GM21619 (cell line): ENCODE measurements around the gene CBX4.

Source experiments
- ATAC-seq: cut with Tn5 transposase; IDR thresholded peaks from one replicate; pipeline ENCODE4 v1.9.1; 2021; ENCODE audit not compliant: unreplicated experiment

CBX4 gene

GRCh38 chr17:79831265-79832217 lies 7.7 kb downstream of the CBX4 start:
- no peak for ATAC-seq

DNA sequence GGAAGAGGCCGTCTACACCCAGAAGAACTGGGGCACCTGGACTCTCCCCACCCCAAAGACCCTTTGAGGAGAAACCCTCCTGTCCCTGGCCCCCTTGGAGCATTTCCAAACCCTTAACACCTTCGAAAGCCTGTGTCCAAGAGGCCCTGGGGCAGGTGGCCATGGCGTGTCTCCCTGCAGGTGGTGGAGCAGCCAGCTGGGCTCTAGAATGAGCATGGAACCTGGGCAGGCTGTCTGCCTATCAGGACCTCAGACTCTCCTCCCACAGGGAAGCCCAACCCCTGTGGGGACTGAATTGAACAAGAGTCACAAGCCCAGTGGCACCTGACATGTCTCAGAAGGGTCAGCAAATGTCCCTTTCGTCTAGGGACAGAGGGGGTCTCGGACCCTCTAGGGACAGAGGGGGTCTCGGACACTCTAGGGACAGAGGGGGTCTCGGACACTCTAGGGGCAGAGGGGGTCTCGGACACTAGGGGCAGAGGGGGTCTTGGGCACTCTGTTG lies 8.4 kb downstream of the CBX4 start:
- no peak for ATAC-seq

- ATAC-seq = no peak
Measured at GRCh38 chr17:79830303-79830702, 8.9 kb downstream of the CBX4 start.

DNA sequence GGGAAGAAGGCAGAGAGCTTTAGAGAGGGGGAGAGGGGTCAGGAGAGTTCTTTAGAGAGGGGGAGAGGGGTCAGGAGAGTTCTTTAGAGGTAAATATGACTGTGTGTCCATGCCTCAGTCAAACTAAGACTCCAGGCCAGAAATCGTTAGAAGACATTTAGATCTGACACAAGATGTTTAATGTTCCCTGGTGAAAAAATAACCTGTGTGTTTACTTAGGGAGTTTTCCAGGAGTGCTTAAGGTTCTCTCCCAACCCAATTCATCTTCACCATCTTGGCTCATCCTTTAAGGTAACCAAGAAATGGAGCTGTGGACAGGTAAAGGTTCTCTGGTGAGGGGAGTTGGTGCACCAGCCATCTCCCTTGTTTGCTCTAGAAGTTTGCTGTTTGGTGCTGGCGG lies 9.8 kb downstream of the CBX4 start:
- no peak for ATAC-seq

DNA sequence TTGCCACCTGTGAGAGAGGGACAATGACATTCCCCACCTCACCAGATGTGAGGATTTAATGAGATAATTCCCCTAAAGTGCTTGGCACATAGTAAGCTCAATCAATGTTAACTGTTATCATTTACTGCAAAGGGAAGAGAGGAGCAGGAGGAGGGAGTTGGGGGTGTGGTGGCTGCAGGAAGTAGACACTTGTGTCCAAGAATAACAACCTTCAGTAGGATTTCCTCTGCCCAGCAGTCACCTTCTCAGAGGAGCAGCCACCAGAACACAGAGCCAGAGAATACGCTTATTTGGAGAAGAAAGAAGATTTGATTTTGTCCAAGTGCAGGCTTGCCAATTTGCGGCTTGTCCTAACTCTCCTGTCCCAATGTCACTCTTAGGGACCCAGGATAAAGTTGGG lies 10.2 kb downstream of the CBX4 start:
- no peak for ATAC-seq

DNA sequence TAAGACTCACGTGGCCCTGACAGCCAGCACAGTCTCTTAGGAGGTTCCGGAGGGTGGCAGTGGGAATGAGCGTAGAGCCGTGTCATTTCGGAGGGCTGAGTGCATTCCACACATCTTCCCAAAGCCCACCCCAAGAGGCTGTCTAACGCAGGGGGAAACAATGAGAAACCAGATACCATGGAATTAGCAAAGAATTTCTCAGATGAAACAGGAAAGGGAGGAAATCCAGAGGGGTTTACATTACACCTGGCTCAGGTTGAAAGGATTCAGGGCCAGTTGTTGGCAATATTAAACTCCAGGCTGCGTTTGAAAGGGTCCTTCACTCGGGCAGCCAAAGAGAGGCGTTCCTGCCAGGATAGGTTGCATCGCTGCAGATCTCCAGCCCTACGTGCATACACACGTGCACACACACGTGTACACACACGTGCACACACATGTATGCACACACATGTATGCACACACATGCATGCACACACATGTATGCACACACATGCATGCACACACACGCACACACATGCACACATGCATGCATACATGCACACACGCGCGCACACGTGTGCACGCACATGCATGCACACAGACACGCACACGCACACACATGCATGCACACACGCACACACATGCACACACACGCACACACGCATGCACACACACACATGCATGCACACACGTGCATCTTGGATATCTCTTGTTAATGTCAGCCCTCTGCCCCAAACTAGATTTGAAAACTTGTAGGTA lies 12.2 kb downstream of the CBX4 start:
- ATAC-seq = no peak

GRCh38 chr17:79826204-79826680 lies 13.0 kb downstream of the CBX4 start:
- no peak for ATAC-seq

GRCh38 chr17:79825580-79825921 lies 13.7 kb downstream of the CBX4 start:
- no peak for ATAC-seq

- no peak for ATAC-seq
Measured at GRCh38 chr17:79824893-79825579, 14.2 kb downstream of the CBX4 start.

DNA sequence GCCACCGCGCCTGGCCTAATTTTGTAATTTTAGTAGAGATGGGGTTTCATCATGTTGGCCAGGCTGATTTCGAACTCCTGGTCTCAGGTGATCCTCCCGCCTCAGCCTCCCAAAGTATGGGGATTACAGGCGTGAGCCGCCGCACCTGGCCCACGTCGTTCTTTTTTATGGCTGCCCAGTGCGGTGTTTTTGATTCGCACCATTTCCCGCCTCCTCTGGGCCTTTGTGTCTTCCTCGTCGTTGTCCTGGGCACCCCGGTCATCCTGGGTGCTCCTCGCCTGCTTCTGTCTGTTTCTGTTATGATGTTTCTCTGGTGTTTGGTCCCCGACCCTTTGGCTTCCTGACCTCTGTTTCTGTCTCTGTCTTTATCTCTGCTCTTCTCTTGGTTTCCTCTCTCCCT lies 15.0 kb downstream of the CBX4 start:
- no peak for ATAC-seq

- no peak for ATAC-seq
Measured at GRCh38 chr17:79822583-79823124, 16.6 kb downstream of the CBX4 start.

DNA sequence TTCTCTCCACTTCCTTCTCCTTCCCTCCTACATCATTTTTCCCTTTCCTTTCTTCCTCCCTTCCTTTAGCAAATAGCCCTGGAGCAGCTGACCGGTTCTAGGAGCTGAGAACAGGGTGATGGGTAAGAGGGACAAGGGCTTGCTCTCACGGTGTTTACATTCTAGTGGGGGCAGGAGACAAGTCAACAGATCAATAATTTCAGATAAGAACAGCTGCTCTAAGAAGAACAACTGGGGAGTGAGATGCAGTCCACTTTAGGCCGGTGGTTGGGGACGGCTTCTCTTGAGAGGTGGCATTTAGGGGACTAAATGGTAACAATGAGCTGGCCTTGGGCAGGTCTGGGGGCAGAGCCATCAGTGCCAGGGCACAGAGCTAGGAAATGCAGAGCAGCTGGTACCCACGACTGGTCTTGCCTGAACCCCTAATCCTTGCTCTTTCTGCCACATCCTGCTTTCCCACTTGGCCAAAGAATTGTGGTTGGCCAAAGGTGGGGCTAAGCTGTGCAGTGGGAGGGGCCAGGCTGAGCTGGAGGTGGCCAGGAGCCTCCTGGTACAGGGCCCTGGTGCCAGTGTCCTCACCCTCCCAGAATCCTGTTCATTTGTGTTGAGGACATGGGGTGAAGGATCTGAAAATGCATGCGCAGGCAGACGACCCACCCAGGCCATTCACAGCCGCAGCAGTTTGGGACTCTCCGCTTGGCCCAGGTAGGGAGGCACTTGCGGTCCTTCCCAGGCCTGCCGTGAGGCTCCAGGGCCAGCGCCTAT lies 17.7 kb downstream of the CBX4 start:
- no peak for ATAC-seq

GRCh38 chr17:79820959-79821330 lies 18.3 kb downstream of the CBX4 start:
- no peak for ATAC-seq

- ATAC-seq = no peak
Measured at GRCh38 chr17:79819534-79820276, 19.5 kb downstream of the CBX4 start.

DNA sequence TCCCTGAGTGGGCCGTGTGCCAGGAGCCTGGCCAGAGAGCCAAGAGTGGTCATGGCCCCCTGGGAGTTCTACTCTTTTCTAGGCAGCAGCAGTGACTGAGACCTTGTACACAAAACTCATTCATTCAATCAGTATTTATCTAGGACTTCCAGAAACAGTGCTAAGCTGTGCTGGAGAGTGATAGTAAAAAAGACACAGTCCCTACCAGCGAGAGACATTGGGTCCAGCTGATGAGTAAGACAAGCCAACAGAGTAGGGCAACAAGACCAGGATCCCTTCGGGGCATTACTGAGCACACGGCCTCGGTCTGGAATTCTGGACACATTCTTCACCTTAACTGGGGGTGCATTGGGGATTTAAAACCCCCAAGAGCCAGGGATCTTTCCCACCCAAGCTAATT lies 20.2 kb downstream of the CBX4 start:
- ATAC-seq = no peak

- no peak for ATAC-seq
Measured at GRCh38 chr17:79818026-79818758, 21.0 kb downstream of the CBX4 start.

DNA sequence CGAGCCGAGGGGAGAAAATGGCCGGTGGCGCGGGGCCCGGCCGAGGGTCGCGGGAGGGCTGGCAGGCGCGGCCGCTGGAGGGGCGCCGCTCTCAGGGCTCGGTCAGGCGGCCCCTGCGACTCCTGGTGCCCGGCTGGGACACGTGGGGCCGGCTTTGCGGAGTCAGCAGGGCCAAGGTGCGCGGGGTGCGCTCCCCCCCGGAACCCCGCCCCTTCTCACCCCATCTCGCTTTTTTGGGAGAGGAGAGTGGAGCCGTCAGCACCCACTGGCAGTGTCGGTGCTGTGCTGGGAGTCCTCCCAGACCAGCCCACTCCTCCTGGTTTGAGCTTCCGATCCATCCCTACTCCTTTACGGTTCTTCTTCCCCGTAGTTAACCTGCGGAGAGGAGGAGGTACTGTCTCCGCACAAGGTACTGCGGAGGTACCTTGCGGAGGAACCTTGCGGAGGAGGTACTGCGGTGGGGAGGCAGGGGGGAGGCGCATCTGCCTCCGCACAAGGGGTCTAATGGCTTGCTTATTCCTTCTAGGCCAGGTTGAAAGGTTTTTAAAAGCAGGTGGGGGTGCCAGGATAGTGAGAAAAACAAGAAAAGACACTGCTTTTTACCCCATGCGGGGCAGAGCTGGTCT lies 23.3 kb downstream of the CBX4 start:
- no peak for ATAC-seq

DNA sequence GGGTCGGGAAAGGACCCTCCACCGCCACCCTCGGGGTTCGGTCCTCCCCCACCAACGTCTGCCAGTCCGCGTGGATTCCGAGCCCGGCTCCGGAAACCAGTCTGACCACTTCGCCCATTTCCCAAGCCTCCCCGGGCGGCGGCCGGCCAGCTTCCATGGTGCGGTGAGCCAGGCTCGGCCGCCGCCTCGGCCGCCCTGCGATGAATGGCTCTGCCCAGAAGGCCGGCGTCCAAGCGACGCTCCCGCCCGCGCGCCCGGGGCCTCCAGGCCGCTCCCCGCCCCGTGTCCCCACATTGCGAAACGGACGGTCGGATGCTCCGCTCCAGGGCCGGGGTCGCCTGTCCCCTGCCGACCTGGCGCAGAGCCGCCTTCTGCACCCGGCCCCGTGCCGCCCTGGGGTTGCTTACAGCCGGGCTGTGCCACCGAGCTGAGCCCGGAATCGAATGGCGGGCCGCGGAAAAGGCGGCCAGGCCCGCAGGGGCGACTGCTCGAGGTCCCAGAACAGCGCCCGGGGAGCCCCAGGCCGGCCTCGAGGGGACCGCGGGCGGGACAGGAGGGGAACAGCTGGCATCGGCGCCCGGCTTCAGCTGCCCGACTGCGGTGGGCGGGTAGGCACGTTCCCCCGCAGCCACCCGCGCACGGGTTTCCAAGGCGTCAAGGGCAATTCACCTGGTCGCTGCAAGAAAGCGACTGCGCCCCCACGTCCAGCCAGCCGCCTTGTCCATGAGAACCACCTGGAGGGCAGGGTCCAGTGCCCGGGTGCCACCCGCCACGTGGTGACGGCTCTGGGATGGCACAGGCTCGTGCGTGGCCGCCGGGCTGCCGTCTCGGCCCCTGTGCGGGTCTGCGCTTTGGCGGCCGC lies 24.0 kb downstream of the CBX4 start:
- no peak for ATAC-seq
